Measurements from ENCODE around the gene PDE6A.

DNA sequence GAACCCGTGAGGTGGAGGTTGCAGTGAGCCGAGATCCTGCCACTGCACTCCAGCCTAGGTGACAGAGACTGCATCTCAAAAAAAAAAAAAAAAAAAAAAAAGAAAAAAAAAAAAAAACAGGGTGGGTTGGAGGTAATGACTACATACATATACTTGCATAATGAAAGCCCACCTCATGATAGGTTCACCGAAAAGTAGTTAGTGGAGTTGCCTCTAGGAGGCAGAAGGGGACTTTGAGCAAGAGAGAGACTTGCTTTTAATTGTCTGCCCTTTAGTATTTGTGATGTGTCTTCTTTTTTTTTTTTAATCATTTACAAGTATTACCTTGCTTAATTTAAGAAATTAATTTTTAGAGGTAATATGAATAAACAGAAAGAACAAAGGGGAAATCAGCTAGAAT, 114.6 kb downstream of the PDE6A start:
- TF ChIP-seq, protein P1, sequence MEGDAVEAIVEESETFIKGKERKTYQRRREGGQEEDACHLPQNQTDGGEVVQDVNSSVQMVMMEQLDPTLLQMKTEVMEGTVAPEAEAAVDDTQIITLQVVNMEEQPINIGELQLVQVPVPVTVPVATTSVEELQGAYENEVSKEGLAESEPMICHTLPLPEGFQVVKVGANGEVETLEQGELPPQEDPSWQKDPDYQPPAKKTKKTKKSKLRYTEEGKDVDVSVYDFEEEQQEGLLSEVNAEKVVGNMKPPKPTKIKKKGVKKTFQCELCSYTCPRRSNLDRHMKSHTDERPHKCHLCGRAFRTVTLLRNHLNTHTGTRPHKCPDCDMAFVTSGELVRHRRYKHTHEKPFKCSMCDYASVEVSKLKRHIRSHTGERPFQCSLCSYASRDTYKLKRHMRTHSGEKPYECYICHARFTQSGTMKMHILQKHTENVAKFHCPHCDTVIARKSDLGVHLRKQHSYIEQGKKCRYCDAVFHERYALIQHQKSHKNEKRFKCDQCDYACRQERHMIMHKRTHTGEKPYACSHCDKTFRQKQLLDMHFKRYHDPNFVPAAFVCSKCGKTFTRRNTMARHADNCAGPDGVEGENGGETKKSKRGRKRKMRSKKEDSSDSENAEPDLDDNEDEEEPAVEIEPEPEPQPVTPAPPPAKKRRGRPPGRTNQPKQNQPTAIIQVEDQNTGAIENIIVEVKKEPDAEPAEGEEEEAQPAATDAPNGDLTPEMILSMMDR (IDR thresholded peaks at IDR 0.05; ENCODE audit: insufficient read depth, low read depth, low read length) = no peak
- no peak for TF ChIP-seq EZH2 (IDR thresholded peaks at IDR 0.05; ENCODE audit: insufficient read depth, low read length)
